Activated gamma-delta T cell treated with anti-CD3 and anti-CD28 coated beads, Interleukin-2, amount 50 U/mL, for 16 hours (primary cell): ENCODE results near the gene MELTF.
A peak's percentile ranks its signal among the peaks of the same experiment; 100 is the strongest.

ENCODE experiments used
- DNase-seq: peaks from one replicate; pipeline ENCODE4 v3.0.0-alpha.2; 2020; ENCODE audit warnings: low read depth

The MELTF gene

GRCh38 chr3:197008436-197009209 lies 21.0 kb downstream of the MELTF start:
- no peak for DNase-seq

- no peak for DNase-seq
Observed at GRCh38 chr3:197007953-197008352, 21.7 kb downstream of the MELTF start.

- no peak for DNase-seq
Observed at GRCh38 chr3:197007296-197007940, 22.2 kb downstream of the MELTF start.

- no peak for DNase-seq
Observed at GRCh38 chr3:197006860-197007259, 22.8 kb downstream of the MELTF start.

- no peak for DNase-seq
Observed at GRCh38 chr3:197006446-197006845, 23.2 kb downstream of the MELTF start.

- no peak for DNase-seq
Observed at GRCh38 chr3:197003461-197004385, 25.9 kb downstream of the MELTF start.

- DNase-seq = peak; percentile 65
Observed at GRCh38 chr3:197002701-197003454, 26.7 kb downstream of the MELTF start.

- DNase-seq = no peak
Observed at GRCh38 chr3:197001972-197002700, 27.5 kb downstream of the MELTF start.

- no peak for DNase-seq
Observed at GRCh38 chr3:197001106-197001971, 28.3 kb downstream of the MELTF start.

GRCh38 chr3:197000211-197000610 lies 29.4 kb downstream of the MELTF start:
- no peak for DNase-seq

GRCh38 chr3:196998966-196999760 lies 30.5 kb downstream of the MELTF start:
- DNase-seq = no peak

GRCh38 chr3:196997311-196997710 lies 32.3 kb downstream of the MELTF start:
- no peak for DNase-seq

- DNase-seq = no peak
Observed at GRCh38 chr3:196996454-196997265, 33.0 kb downstream of the MELTF start.

GRCh38 chr3:196995646-196996355 lies 33.8 kb downstream of the MELTF start:
- no peak for DNase-seq

- DNase-seq = no peak
Observed at GRCh38 chr3:196995027-196995426, 34.6 kb downstream of the MELTF start.

- no peak for DNase-seq
Observed at GRCh38 chr3:196994056-196994455, 35.6 kb downstream of the MELTF start.

- no peak for DNase-seq
Observed at GRCh38 chr3:196992461-196993065, 37.1 kb downstream of the MELTF start.
